A673 (cell line): ENCODE measurements around the gene UBE3A. TPM values are rescaled to one million over a fixed set of nuclear protein-coding genes. Genes with fewer than 3 reads are reported as not detected.

Experiments
- BruUV-seq: library from RNA; stranded (reverse); fragments of 400-500 nt; replicated peaks from 2 replicates; lab custom pipeline; 2021; lab: Mats Ljungman, UMichigan
- CTCF ChIA-PET: fragments of 300-600 bp; sonication (Branson Sonifier 250); formaldehyde crosslinking; loops from one replicate; lab custom pipeline; 2022; ENCODE audit warnings: antibody characterized with exemption; lab: Charles Lee
- POLR2A ChIA-PET: fragments of 300-600 bp; sonication (Branson Sonifier 250); formaldehyde crosslinking; loops from one replicate; lab custom pipeline; 2022; ENCODE audit warnings: antibody characterized with exemption; ENCODE audit not compliant: low non-redundant PET; lab: Charles Lee
- DNase-seq: peaks from one replicate; pipeline ENCODE4 v3.0.0-alpha.2; 2015; ENCODE audit warnings: low spot score
- H3K27ac ChIP-seq: fragments of 200-600 bp; sonication (generic); 2 replicates; pipeline ENCODE4 v1.5.1; 2016; ENCODE audit warnings: mixed run types, low read depth, mild to moderate bottlenecking, mixed read lengths, antibody characterized with exemption, low read length; ENCODE audit not compliant: poor library complexity, severe bottlenecking
- H3K27me3 ChIP-seq: fragments of 200-600 bp; sonication (generic); replicated peaks from 2 replicates; pipeline ENCODE4 v1.6.1; 2017; ENCODE audit warnings: mixed run types, low read depth, mild to moderate bottlenecking, mixed read lengths, antibody characterized with exemption, low read length; ENCODE audit not compliant: insufficient read depth, poor library complexity
- H3K36me3 ChIP-seq: fragments of 200-600 bp; sonication (generic); 2 replicates; pipeline ENCODE4 v1.6.1; 2016; ENCODE audit warnings: mixed run types, mild to moderate bottlenecking, mixed read lengths, antibody characterized with exemption, low read length; ENCODE audit not compliant: insufficient read depth, poor library complexity, severe bottlenecking
- H3K4me1 ChIP-seq: fragments of 200-600 bp; sonication (generic); 2 replicates; pipeline ENCODE4 v1.6.1; 2017; ENCODE audit warnings: mixed run types, mild to moderate bottlenecking, mixed read lengths, antibody characterized with exemption, low read length; ENCODE audit not compliant: insufficient read depth, poor library complexity, severe bottlenecking
- H3K4me3 ChIP-seq: fragments of 200-600 bp; sonication (generic); 2 replicates; pipeline ENCODE4 v1.5.1; 2016; ENCODE audit warnings: low read depth, mixed run types, mild to moderate bottlenecking, mixed read lengths, low read length; ENCODE audit not compliant: poor library complexity, severe bottlenecking
- H3K9me3 ChIP-seq: fragments of 200-600 bp; sonication (generic); 2 replicates; pipeline ENCODE4 v1.6.1; 2016; ENCODE audit warnings: mixed run types, low read depth, mild to moderate bottlenecking, mixed read lengths, antibody characterized with exemption, low read length; ENCODE audit not compliant: poor library complexity, severe bottlenecking
- CTCF ChIP-seq: fragments of 300-800, 200-600 bp; sonication (generic); conservative IDR thresholded peaks from 2 replicates; pipeline ENCODE4 v1.5.1; 2017; ENCODE audit warnings: low read depth, mild to moderate bottlenecking, antibody characterized with exemption, low read length, moderate library complexity, mixed read lengths
- EZH2 ChIP-seq: fragments of 200-600 bp; sonication (generic); IDR thresholded peaks from 2 replicates; pipeline ENCODE4 v1.6.1; 2017; ENCODE audit warnings: borderline replicate concordance, low read depth, mild to moderate bottlenecking, mixed read lengths, antibody characterized with exemption, low read length; ENCODE audit not compliant: poor library complexity, severe bottlenecking
- intact Hi-C: fragments of 100-400 bp; cut with micrococcal nuclease; formaldehyde crosslinking; loops from one replicate; pipeline ENCODE4 v1.10.0; 2022; ENCODE audit not compliant: unreplicated experiment
- total RNA-seq: library from RNA; stranded (reverse); gene quantifications from 2 replicates; pipeline ENCODE4 v1.2.3, GENCODE V29; 2021

UBE3A gene
- total RNA-seq, 1 experiment from 2014 or later, result 104 TPM

- no TSS peak for BruUV-seq
- no peaks in the 10 kb centered on the region for H3K27me3 ChIP-seq
- intact Hi-C loops, result no loop called here
- TF ChIP-seq EZH2 (no peak), CTCF (no peak)
- H3K4me1 ChIP-seq, result no peaks in the 10 kb centered on the region
- no peak for DNase-seq
- CTCF ChIA-PET, result no interaction called here
- H3K9me3 ChIP-seq, result peaks cover 51% of the 10 kb centered on the region
- H3K36me3 ChIP-seq, result peaks cover 9% of the 10 kb centered on the region
- POLR2A ChIA-PET, result no interaction called here
- H3K4me3 ChIP-seq, result no peak overlapping the region
- no peak overlapping the region for H3K27ac ChIP-seq
Measured at GRCh38 chr15:25418202-25418601, 20.6 kb downstream of the UBE3A start.

GRCh38 chr15:25417604-25418003 is 21.2 kb downstream of the UBE3A start:
- TF ChIP-seq EZH2, result no peak
- TF ChIP-seq CTCF, result no peak
- Histone ChIP-seq H3K36me3 (peaks cover 9% of the 10 kb centered on the region), H3K27ac (no peak overlapping the region), H3K4me3 (no peak overlapping the region), H3K9me3 (peaks cover 51% of the 10 kb centered on the region), H3K4me1 (no peaks in the 10 kb centered on the region), H3K27me3 (no peaks in the 10 kb centered on the region)
- ChIA-PET CTCF (no interaction called here), POLR2A (no interaction called here)
- DNase-seq, result no peak
- BruUV-seq, result no TSS peak
- intact Hi-C loops, result no loop called here

DNA sequence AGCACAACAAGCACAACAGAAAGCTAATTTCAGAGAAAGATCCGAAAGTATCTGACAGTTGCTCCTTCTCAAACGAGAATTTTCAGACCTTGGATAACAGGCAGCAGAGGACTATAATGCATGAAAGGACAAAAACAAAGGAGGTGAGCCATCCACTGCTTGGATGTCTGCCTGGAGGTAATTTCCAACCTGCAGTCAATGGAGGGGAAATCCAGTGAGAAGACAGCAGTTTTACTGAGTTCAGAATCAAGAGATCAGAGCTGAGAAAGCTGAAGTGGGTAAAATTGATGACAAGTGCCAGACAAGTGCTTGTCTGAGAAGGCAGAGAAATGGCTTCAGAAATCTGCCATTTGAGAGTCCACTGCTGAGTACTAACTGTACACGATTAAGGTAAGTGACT is 22.1 kb downstream of the UBE3A start:
- no peak overlapping the region for H3K27ac ChIP-seq
- CTCF ChIA-PET, result no interaction called here

More for the DNA sequence above, 22.1 kb downstream of the UBE3A start:
- DNase-seq, result no peak
- Histone ChIP-seq H3K36me3 (peaks cover 6% of the 10 kb centered on the region), H3K4me1 (no peaks in the 10 kb centered on the region), H3K4me3 (no peak overlapping the region), H3K9me3 (peaks cover 45% of the 10 kb centered on the region), H3K27me3 (no peaks in the 10 kb centered on the region)
- BruUV-seq, result no TSS peak
- POLR2A ChIA-PET, result no interaction called here
- TF ChIP-seq CTCF, result no peak
- intact Hi-C loops, result no loop called here
